ENCODE data around the gene SST. TPM values are rescaled to one million over a fixed set of nuclear protein-coding genes. Genes with fewer than 3 reads are reported as not detected.

Gene SST
- total RNA-seq, 1 experiment from 2014 or later: not detected

DNA sequence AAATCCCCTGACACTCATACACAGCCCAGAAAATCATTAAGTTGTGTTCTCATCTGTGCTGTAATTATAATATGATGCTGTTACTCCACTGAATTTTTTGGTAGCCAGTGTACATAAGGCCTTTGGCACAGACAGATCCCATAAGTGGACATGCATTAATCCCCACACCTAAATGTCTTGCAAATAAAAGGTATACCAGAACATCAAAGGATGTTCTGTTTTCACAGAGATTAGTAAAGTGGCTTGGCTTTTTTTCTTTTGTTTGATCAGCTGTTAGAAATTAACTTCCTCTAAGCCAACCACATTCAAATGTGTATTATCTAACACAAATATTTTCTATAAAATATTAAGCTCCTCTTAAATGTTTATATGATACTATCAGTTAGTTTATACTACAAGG, 2.7 kb downstream of the SST start:
- H3K36me3 ChIP-seq (ENCODE audit: control insufficient read depth, insufficient read depth, low read length): no peaks in the 10 kb centered on the region
- no TSS peak for BruUV-seq (replicated peaks)
- TF ChIP-seq, protein P1, sequence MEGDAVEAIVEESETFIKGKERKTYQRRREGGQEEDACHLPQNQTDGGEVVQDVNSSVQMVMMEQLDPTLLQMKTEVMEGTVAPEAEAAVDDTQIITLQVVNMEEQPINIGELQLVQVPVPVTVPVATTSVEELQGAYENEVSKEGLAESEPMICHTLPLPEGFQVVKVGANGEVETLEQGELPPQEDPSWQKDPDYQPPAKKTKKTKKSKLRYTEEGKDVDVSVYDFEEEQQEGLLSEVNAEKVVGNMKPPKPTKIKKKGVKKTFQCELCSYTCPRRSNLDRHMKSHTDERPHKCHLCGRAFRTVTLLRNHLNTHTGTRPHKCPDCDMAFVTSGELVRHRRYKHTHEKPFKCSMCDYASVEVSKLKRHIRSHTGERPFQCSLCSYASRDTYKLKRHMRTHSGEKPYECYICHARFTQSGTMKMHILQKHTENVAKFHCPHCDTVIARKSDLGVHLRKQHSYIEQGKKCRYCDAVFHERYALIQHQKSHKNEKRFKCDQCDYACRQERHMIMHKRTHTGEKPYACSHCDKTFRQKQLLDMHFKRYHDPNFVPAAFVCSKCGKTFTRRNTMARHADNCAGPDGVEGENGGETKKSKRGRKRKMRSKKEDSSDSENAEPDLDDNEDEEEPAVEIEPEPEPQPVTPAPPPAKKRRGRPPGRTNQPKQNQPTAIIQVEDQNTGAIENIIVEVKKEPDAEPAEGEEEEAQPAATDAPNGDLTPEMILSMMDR (IDR thresholded peaks at IDR 0.05; ENCODE audit: insufficient read depth in 1 of 2, low read depth in 1 of 2, low read length in 1 of 2, severe bottlenecking in 1 of 2, unreplicated experiment in 1 of 2): no peak
- no peaks in the 10 kb centered on the region for H3K27me3 ChIP-seq (replicated peaks; ENCODE audit: control insufficient read depth, insufficient read depth, low read length)
- H3K27me3 Mint-ChIP-seq (ENCODE audit: insufficient read depth, unreplicated experiment): peaks cover 13% of the 10 kb centered on the region
- peaks cover 8% of the 10 kb centered on the region for H3K4me1 Mint-ChIP-seq (ENCODE audit: low read depth, unreplicated experiment)
- H3K4me3 ChIP-seq (ENCODE audit: low read depth, low read length): no peak overlapping the region
- peaks cover 6% of the 10 kb centered on the region for H3K36me3 Mint-ChIP-seq (ENCODE audit: insufficient read depth, unreplicated experiment)
- no peak overlapping the region for H3K4me3 Mint-ChIP-seq (ENCODE audit: unreplicated experiment)
- no peaks in the 10 kb centered on the region for H3K9me3 Mint-ChIP-seq (ENCODE audit: unreplicated experiment)
- intact Hi-C loops (cut with micrococcal nuclease; ENCODE audit: unreplicated experiment): no loop called here
- H3K9me3 ChIP-seq: no peaks in the 10 kb centered on the region
- POLR2A ChIA-PET: no interaction called here
- H3K27ac Mint-ChIP-seq (ENCODE audit: unreplicated experiment): no peak overlapping the region
- peak in 1 of 2 experiments; percentile 12 for DNase-seq
- CTCF ChIA-PET: interaction anchor here (0.8 to 1.4 kb wide), 3 partner anchors 12 to 349 kb away, joined by 4 to 12 read pairs (median 5); no protein-coding TSS in a partner anchor
- H3K4me1 ChIP-seq: peaks cover 13% of the 10 kb centered on the region; the same call in 1 of the 2 replicates

DNA sequence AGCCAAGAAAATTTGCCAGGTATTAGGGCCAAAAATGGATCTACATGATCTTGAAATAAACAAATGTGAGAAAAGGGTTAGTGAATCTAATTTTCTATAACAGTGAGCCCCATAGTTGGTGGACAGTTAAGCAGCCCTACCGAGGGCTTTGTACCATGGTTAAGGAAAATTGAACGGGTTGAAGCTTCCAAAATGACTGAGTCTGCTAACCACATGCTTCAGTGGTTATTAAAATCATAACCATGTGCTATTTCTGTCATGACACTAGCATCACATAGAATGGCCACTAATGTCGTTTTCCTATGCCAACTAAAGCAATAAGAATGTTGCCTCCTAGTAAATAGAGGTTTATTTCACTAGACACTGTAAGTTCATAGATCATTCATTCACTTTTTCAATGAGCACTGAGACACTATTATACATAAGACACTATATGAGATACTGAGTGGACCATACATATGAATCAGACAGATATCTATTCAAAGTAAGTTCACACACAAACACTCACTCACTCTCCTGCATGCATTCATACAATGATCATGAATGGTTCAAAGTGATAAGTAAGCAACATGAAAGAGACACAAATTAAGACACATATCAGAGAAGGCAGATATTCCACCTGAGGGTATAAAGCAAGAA, 4.3 kb downstream of the SST start:
- no TSS peak for BruUV-seq (replicated peaks)

DNA sequence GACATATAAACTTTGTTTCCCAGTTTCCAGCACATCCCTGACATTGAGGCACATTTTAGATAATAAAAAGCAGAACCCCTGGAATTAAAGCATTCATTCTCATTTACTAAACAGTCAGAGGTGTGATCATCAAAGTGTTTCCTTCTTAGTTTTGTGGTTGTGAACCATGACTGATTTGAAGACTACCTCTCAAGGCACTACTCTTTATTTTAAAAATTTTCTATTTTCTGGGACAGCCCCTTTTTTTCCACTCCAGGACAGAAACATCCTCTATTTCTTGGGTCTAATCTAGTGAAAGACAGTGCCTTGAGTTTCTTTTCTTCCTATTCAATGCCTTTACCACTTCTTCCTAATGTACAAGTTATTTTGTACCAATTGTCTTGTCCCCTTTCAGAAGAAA, 5.2 kb downstream of the SST start:
- H3K4me1 Mint-ChIP-seq (ENCODE audit: low read depth, unreplicated experiment): peaks cover 8% of the 10 kb centered on the region
- DNase-seq: no peak
- Histone ChIP-seq H3K27me3 (replicated peaks; ENCODE audit: control insufficient read depth, insufficient read depth, low read length) (no peaks in the 10 kb centered on the region), H3K9me3 (no peaks in the 10 kb centered on the region), H3K36me3 (ENCODE audit: control insufficient read depth, insufficient read depth, low read length) (no peaks in the 10 kb centered on the region), H3K4me3 (ENCODE audit: low read depth, low read length) (no peak overlapping the region), H3K4me1 (peaks cover 13% of the 10 kb centered on the region; the same call in 1 of the 2 replicates)
- intact Hi-C loops (cut with micrococcal nuclease; ENCODE audit: unreplicated experiment): no loop called here
- ChIA-PET POLR2A (no interaction called here), CTCF (no interaction called here)
- no peak overlapping the region for H3K4me3 Mint-ChIP-seq (ENCODE audit: unreplicated experiment)
- TF ChIP-seq, protein P1 (IDR thresholded peaks at IDR 0.05; ENCODE audit: insufficient read depth in 1 of 2, low read depth in 1 of 2, low read length in 1 of 2, severe bottlenecking in 1 of 2, unreplicated experiment in 1 of 2): no peak
- H3K27me3 Mint-ChIP-seq (ENCODE audit: insufficient read depth, unreplicated experiment): peaks cover 8% of the 10 kb centered on the region
- no TSS peak for BruUV-seq (replicated peaks)
- H3K9me3 Mint-ChIP-seq (ENCODE audit: unreplicated experiment): no peaks in the 10 kb centered on the region
- no peak overlapping the region for H3K27ac Mint-ChIP-seq (ENCODE audit: unreplicated experiment)
- H3K36me3 Mint-ChIP-seq (ENCODE audit: insufficient read depth, unreplicated experiment): peaks cover 6% of the 10 kb centered on the region

More for the DNA sequence above, 4.3 kb downstream of the SST start:
- Mint-ChIP-seq H3K9me3 (ENCODE audit: unreplicated experiment) (no peaks in the 10 kb centered on the region), H3K4me1 (ENCODE audit: low read depth, unreplicated experiment) (peaks cover 8% of the 10 kb centered on the region), H3K36me3 (ENCODE audit: insufficient read depth, unreplicated experiment) (peaks cover 6% of the 10 kb centered on the region), H3K27ac (ENCODE audit: unreplicated experiment) (no peak overlapping the region), H3K4me3 (ENCODE audit: unreplicated experiment) (no peak overlapping the region), H3K27me3 (ENCODE audit: insufficient read depth, unreplicated experiment) (peaks cover 8% of the 10 kb centered on the region)
- CTCF ChIA-PET: no interaction called here
- Histone ChIP-seq H3K4me3 (ENCODE audit: low read depth, low read length) (no peak overlapping the region), H3K4me1 (peaks cover 13% of the 10 kb centered on the region; the same call in 1 of the 2 replicates), H3K9me3 (no peaks in the 10 kb centered on the region), H3K36me3 (ENCODE audit: control insufficient read depth, insufficient read depth, low read length) (no peaks in the 10 kb centered on the region), H3K27me3 (replicated peaks; ENCODE audit: control insufficient read depth, insufficient read depth, low read length) (no peaks in the 10 kb centered on the region)
- DNase-seq: no peak
- TF ChIP-seq, protein P1 (IDR thresholded peaks at IDR 0.05; ENCODE audit: insufficient read depth in 1 of 2, low read depth in 1 of 2, low read length in 1 of 2, severe bottlenecking in 1 of 2, unreplicated experiment in 1 of 2): no peak
- intact Hi-C loops (cut with micrococcal nuclease; ENCODE audit: unreplicated experiment): no loop called here
- POLR2A ChIA-PET: no interaction called here
